Measurements from ENCODE around the gene SELENOW.
"Not testable (repeated sequence)": the region's sequence is repeated elsewhere in the genome, so short reads cannot be mapped to it uniquely, and the experiment has no call there.

Gene SELENOW

DNA sequence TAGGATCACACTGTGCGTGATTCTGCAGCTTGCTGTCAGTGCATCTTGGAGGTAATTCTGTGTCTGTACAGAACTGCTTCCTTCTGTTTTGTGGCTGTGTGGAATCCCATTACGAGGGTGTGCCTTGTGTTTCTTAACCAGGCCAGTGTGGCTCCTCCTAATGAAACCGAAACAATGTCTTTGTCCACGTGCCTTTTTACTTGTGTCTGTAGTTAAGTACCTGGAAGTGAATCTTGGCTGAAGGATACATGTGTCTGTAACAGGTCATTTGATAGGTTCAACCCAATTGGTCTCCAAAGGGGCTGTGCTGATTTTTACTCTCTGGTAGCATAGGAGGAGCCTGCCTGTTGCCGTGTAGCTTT is 20.1 kb upstream of the SELENOW start:
- Histone ChIP-seq H3K9me3 (replicated peaks; ENCODE audit: low read length) (no peaks in the 10 kb centered on the region), H3K4me2 (ENCODE audit: low read length) (no peak overlapping the region), H3K27me3 (ENCODE audit: control insufficient read depth, insufficient read depth, low read length) (no peaks in the 10 kb centered on the region), H3K36me3 (ENCODE audit: insufficient read depth, low read length) (peaks cover 48% of the 10 kb centered on the region), H3K4me1 (ENCODE audit: control insufficient read depth, insufficient read depth, low read length) (no peaks in the 10 kb centered on the region), H3K9ac (ENCODE audit: low read depth, low read length) (no peak overlapping the region), H3K4me3 (ENCODE audit: low read length) (no peak overlapping the region)

DNA sequence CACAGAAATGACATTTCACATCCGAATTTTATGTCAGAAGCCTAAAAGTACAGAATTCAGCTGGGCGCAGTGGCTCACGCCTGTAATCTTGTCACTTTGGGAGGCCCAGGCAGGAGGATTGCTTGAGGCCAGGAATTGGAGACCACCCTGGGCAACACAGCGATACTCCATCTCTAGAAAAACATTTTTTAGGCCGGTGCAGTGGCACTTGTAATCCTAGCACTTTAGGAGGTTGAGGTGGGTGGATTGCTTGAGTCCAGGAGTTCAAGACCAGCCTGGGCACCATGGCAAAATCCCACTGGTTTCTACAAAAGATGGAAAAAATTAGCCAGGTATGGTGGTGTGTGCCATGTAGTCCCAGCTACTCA is 17.9 kb upstream of the SELENOW start:
- Histone ChIP-seq H3K9me3 (replicated peaks; ENCODE audit: low read length) (no peaks in the 10 kb centered on the region), H3K4me2 (ENCODE audit: low read length) (no peak overlapping the region), H3K9ac (ENCODE audit: low read depth, low read length) (no peak overlapping the region), H3K36me3 (ENCODE audit: insufficient read depth, low read length) (peaks cover 38% of the 10 kb centered on the region), H3K27me3 (ENCODE audit: control insufficient read depth, insufficient read depth, low read length) (no peaks in the 10 kb centered on the region), H3K4me3 (ENCODE audit: low read length) (no peak overlapping the region), H3K4me1 (ENCODE audit: control insufficient read depth, insufficient read depth, low read length) (no peaks in the 10 kb centered on the region)

DNA sequence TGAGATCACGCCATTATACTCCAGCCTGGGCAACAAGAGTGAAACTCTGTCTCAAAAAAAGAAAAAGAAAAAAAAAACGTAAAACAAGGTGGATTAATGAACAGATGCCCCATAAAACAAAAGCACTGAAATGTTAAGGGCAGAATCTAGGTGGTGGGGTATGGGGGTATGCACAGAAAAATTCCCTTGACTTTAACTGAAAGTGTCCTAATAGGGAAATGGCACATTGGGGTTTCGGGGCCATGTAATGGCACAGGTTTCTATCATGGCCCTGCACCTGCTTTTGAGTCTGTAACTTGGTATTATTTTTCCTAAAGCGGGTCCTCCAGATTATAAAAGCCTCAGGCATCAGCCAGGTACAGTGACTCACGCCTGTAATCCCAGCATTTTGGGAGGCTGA is 16.9 kb upstream of the SELENOW start:
- H3K36me3 ChIP-seq (ENCODE audit: insufficient read depth, low read length): peaks cover 29% of the 10 kb centered on the region
- no peak overlapping the region for H3K4me3 ChIP-seq (ENCODE audit: low read length)
- no peak overlapping the region for H3K9ac ChIP-seq (ENCODE audit: low read depth, low read length)
- no peaks in the 10 kb centered on the region for H3K9me3 ChIP-seq (replicated peaks; ENCODE audit: low read length)
- no peaks in the 10 kb centered on the region for H3K4me1 ChIP-seq (ENCODE audit: control insufficient read depth, insufficient read depth, low read length)
- no peaks in the 10 kb centered on the region for H3K27me3 ChIP-seq (ENCODE audit: control insufficient read depth, insufficient read depth, low read length)
- no peak overlapping the region for H3K4me2 ChIP-seq (ENCODE audit: low read length)

DNA sequence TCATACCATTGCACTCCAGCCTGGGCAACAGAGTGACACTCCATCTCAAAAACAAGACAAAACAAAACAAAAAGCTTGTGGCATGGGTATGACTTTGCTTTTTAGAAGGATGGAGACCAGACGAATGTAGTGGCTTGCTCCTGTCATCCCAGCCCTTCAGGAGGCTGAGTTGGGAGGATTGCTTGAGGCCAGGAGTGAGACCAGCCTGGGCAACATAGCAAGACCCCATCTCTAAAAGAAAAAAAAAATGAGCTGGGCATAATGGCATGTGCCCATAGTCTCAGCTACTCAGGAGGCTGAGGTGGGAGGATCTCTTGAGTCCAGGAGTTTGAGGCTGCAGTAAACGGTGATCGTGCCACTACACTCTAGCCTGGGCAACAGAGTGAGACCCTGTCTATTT is 16.4 kb upstream of the SELENOW start:
- no peaks in the 10 kb centered on the region for H3K4me1 ChIP-seq (ENCODE audit: control insufficient read depth, insufficient read depth, low read length)
- no peaks in the 10 kb centered on the region for H3K27me3 ChIP-seq (ENCODE audit: control insufficient read depth, insufficient read depth, low read length)
- H3K4me3 ChIP-seq (ENCODE audit: low read length): no peak overlapping the region
- no peak overlapping the region for H3K9ac ChIP-seq (ENCODE audit: low read depth, low read length)
- peaks cover 23% of the 10 kb centered on the region for H3K36me3 ChIP-seq (ENCODE audit: insufficient read depth, low read length)
- no peaks in the 10 kb centered on the region for H3K9me3 ChIP-seq (replicated peaks; ENCODE audit: low read length)
- H3K4me2 ChIP-seq (ENCODE audit: low read length): no peak overlapping the region

DNA sequence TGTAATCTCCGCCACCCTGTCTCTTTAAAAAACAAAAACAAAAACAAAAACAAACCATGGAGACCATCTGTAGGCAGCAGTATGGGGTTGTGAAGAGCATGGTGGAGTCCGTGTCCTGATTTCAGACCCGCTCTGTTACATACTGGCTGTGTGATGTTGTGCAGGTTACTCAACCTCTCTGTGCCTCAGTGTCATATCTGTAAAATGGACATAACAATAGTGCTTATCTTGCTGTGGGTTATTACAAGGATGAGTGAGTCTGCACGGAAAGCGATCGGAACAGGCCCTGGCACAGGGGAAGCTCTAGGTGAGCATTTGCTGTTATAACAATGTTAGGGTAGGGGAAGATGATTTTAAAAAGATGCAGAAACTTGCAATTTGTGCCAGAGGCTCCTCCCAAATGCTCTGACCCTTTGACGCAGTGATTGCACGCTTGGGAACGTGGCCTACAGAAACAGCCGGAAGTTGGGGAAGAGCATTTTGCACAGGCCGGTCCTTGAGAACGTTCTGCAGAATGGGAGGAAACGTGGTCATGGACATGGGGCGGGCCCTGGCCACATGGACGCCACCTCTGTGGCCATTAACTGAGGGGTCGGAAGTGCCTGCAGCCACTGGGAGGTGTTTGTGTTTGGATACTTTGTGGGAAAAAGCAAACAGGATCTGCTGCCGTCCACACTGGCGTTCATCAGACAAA is 15.7 kb upstream of the SELENOW start:
- Histone ChIP-seq H3K27me3 (ENCODE audit: control insufficient read depth, insufficient read depth, low read length) (no peaks in the 10 kb centered on the region), H3K9me3 (replicated peaks; ENCODE audit: low read length) (no peaks in the 10 kb centered on the region), H3K4me2 (ENCODE audit: low read length) (no peak overlapping the region), H3K9ac (ENCODE audit: low read depth, low read length) (no peak overlapping the region), H3K4me3 (ENCODE audit: low read length) (no peak overlapping the region), H3K36me3 (ENCODE audit: insufficient read depth, low read length) (peaks cover 17% of the 10 kb centered on the region), H3K4me1 (ENCODE audit: control insufficient read depth, insufficient read depth, low read length) (no peaks in the 10 kb centered on the region)

DNA sequence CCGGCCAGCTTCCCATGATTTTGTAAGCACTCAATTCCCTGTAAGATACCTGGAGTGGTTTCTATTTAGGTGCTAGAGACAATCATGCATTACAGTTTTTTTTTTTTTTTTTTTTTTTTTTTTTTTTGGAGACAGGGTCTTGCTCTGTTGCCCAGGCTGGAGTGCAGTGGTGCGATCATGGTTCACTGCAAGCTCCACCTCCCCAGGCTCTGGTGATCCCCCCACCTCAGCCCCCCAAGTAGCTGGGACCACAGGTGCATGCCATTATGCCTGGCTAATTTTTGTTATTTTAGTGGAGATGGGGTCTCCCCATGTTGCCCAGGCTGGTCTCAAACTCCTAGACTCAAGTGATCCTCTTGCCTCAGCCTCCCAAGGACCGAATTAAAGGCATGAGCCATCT is 13.8 kb upstream of the SELENOW start:
- H3K9me3 ChIP-seq (replicated peaks; ENCODE audit: low read length); H3K9ac ChIP-seq (ENCODE audit: low read depth, low read length); H3K36me3 ChIP-seq (ENCODE audit: insufficient read depth, low read length); H3K4me3 ChIP-seq (ENCODE audit: low read length); H3K4me2 ChIP-seq (ENCODE audit: low read length); H3K27me3 ChIP-seq (ENCODE audit: control insufficient read depth, insufficient read depth, low read length); H3K4me1 ChIP-seq (ENCODE audit: control insufficient read depth, insufficient read depth, low read length): not testable (repeated sequence)

DNA sequence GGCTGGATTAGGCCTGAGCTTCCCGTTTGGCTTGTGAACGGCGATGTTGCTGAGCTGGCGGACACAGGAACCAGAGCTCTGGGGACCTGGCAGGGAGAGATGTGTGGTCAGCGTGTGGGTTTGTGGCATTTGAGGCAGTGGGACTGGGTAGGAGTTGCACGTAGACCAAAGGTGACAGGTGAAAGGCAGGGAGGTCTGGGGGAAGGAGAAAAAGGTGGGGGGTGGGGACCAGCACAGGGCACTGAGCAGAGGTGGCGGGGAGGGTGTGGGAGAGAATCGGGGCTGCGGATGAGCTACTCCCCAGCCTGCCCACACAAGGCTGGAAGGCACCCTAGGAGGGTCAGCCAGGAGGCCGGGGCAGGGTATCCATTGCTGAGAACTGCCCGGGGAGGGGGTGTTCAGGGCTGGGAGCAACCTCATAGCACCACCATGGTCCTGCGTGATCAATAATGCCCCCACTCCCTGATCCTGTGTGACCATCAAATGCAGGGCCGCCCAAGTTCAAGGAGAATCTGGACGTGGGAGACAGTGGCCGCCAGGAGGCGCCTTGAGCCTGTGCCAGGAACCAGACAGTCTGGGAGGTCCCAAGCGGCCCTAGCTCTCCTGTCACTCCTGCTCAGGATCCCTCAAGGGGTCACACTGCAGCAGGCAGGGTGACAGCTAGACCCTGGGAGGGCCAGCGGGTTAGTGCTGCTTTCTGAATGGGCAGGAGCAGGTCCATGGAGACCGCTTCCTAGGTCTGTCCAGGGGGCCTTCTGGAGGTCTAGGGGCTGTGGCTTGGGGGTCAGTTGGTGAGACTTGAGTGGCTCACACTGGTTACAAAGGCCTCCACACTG is 12.8 kb upstream of the SELENOW start:
- Histone ChIP-seq H3K9me3 (replicated peaks; ENCODE audit: low read length) (no peaks in the 10 kb centered on the region), H3K9ac (ENCODE audit: low read depth, low read length) (no peak overlapping the region), H3K4me3 (ENCODE audit: low read length) (no peak overlapping the region), H3K4me1 (ENCODE audit: control insufficient read depth, insufficient read depth, low read length) (no peaks in the 10 kb centered on the region), H3K27me3 (ENCODE audit: control insufficient read depth, insufficient read depth, low read length) (peaks cover 4% of the 10 kb centered on the region), H3K4me2 (ENCODE audit: low read length) (no peak overlapping the region), H3K36me3 (ENCODE audit: insufficient read depth, low read length) (no peaks in the 10 kb centered on the region)

DNA sequence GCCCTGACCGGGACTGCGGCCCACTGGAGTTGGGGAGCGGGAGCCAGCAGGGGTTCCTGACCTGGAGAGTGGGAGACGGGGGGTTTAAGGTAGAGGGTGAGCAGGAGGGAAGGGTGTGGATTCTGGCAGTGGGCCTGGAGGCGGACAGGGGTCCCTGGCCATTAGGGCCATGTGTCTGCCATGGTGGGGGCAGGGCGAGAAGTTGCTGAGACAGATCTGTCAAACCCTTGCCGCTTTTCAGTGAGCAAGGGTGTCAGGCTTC is 12.2 kb upstream of the SELENOW start:
- H3K4me1 ChIP-seq (ENCODE audit: control insufficient read depth, insufficient read depth, low read length): no peaks in the 10 kb centered on the region
- H3K36me3 ChIP-seq (ENCODE audit: insufficient read depth, low read length): no peaks in the 10 kb centered on the region
- H3K27me3 ChIP-seq (ENCODE audit: control insufficient read depth, insufficient read depth, low read length): peaks cover 4% of the 10 kb centered on the region
- no peaks in the 10 kb centered on the region for H3K9me3 ChIP-seq (replicated peaks; ENCODE audit: low read length)
- no peak overlapping the region for H3K4me3 ChIP-seq (ENCODE audit: low read length)
- no peak overlapping the region for H3K9ac ChIP-seq (ENCODE audit: low read depth, low read length)
- no peak overlapping the region for H3K4me2 ChIP-seq (ENCODE audit: low read length)

DNA sequence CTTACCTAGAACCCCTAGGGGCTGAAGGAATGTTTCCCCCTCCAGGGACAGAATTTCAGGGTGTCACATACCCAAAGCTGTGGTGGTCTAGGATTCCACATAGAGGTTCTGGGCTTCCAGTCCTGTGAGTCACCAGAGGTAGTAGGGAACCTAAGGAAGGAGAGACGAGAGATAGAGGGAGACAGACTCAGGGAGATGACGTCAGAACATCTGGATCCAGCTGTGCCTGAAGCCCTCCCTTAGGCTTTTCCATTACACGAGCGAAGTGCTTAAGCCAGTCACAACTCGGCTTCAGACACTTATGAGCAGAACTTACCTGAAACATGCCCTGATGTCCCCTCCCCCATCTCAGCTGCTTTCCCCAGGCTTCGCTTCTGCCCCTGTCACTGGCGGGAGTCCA is 11.8 kb upstream of the SELENOW start:
- no peak overlapping the region for H3K9ac ChIP-seq (ENCODE audit: low read depth, low read length)
- no peaks in the 10 kb centered on the region for H3K9me3 ChIP-seq (replicated peaks; ENCODE audit: low read length)
- H3K27me3 ChIP-seq (ENCODE audit: control insufficient read depth, insufficient read depth, low read length): peaks cover 4% of the 10 kb centered on the region
- no peaks in the 10 kb centered on the region for H3K4me1 ChIP-seq (ENCODE audit: control insufficient read depth, insufficient read depth, low read length)
- H3K4me3 ChIP-seq (ENCODE audit: low read length): no peak overlapping the region
- no peak overlapping the region for H3K4me2 ChIP-seq (ENCODE audit: low read length)
- H3K36me3 ChIP-seq (ENCODE audit: insufficient read depth, low read length): no peaks in the 10 kb centered on the region

DNA sequence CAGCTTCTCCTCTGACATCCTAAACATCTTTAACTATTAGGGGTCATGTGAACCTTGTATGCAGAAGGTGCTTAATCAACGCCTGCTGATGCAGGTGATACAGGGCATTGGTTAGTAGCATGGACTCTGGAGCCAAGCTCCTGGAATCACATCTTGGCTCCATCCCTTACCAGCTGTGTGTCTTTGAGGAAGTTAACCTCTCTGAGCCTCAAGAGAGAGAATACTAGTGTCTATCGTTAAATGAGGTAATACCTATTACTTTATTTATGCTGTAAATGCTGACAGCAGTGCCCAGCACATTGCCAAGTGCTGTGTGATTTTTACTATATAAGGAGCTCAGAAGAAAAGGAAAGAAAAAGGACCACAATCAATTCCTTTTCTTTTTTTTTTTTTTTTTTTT is 11.2 kb upstream of the SELENOW start:
- Histone ChIP-seq H3K9ac (ENCODE audit: low read depth, low read length) (no peak overlapping the region), H3K4me3 (ENCODE audit: low read length) (no peak overlapping the region), H3K4me1 (ENCODE audit: control insufficient read depth, insufficient read depth, low read length) (no peaks in the 10 kb centered on the region), H3K9me3 (replicated peaks; ENCODE audit: low read length) (no peaks in the 10 kb centered on the region), H3K27me3 (ENCODE audit: control insufficient read depth, insufficient read depth, low read length) (peaks cover 4% of the 10 kb centered on the region), H3K4me2 (ENCODE audit: low read length) (no peak overlapping the region), H3K36me3 (ENCODE audit: insufficient read depth, low read length) (no peaks in the 10 kb centered on the region)

DNA sequence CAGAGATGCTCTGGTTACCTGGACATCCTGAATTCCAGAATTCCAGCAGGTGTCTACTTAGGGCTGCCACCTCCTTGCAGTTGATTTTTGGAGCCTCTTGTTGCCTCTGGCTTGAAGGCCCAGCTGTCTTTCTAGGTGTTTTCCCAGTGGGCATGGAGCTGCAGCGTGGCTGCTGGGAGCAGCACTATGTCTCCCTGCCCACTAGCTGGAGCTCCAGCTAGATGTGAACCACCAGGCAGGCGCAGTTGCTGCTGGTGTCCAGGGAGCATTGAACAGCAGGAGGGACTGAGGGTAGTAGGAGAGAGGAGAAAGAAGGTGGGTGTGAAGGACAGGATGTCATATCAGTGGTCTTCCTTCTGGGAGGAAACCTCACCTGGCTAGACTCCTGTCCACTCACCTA is 9.9 kb upstream of the SELENOW start:
- Histone ChIP-seq H3K4me3 (ENCODE audit: low read length) (no peak overlapping the region), H3K27me3 (ENCODE audit: control insufficient read depth, insufficient read depth, low read length) (peaks cover 4% of the 10 kb centered on the region), H3K4me1 (ENCODE audit: control insufficient read depth, insufficient read depth, low read length) (no peaks in the 10 kb centered on the region), H3K4me2 (ENCODE audit: low read length) (no peak overlapping the region), H3K9me3 (replicated peaks; ENCODE audit: low read length) (no peaks in the 10 kb centered on the region), H3K36me3 (ENCODE audit: insufficient read depth, low read length) (no peaks in the 10 kb centered on the region), H3K9ac (ENCODE audit: low read depth, low read length) (no peak overlapping the region)

DNA sequence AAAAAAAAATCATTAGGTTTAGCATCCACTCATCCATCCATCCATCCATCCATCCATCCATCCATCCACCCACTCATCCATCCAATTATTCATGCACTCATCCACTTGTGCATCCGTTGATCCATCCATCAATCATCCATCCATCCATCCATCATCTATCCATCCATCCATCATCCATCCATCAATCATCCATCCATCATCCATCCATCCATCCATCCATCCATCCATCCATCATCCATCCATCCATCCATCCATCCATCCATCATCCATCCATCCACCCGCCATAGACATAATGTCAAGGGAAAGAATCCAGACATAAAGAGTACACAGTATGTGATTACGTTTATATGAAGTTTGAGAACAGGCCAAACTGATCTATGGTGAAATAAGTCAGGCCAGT is 9.0 kb upstream of the SELENOW start:
- Histone ChIP-seq H3K27me3 (ENCODE audit: control insufficient read depth, insufficient read depth, low read length) (peaks cover 4% of the 10 kb centered on the region), H3K9ac (ENCODE audit: low read depth, low read length) (no peak overlapping the region), H3K9me3 (replicated peaks; ENCODE audit: low read length) (no peaks in the 10 kb centered on the region), H3K4me1 (ENCODE audit: control insufficient read depth, insufficient read depth, low read length) (no peaks in the 10 kb centered on the region), H3K4me2 (ENCODE audit: low read length) (no peak overlapping the region), H3K4me3 (ENCODE audit: low read length) (no peak overlapping the region), H3K36me3 (ENCODE audit: insufficient read depth, low read length) (no peaks in the 10 kb centered on the region)

Data from skeletal muscle satellite cell (primary cell).